Neural crest cell (in vitro differentiated cells): ENCODE results near the gene SEPTIN5. TPM values are rescaled to one million over a fixed set of nuclear protein-coding genes. Genes with fewer than 3 reads are reported as not detected.

Experiments used
- DNase-seq: peaks from one replicate; pipeline ENCODE4 v3.0.0; 2021; ENCODE audit warnings: low read depth, mixed read lengths, low spot score
- H3K27ac Mint-ChIP-seq: one replicate; pipeline ENCODE4 v1.8.0; 2021; ENCODE audit warnings: mild to moderate bottlenecking, mixed read lengths; ENCODE audit not compliant: unreplicated experiment
- H3K27me3 Mint-ChIP-seq: 2 replicates; pipeline ENCODE4 v1.8.0; 2021; ENCODE audit warnings: low read depth, mild to moderate bottlenecking, mixed read lengths
- H3K36me3 Mint-ChIP-seq: 2 replicates; pipeline ENCODE4 v1.8.0; 2021; ENCODE audit warnings: low read depth, mild to moderate bottlenecking, mixed read lengths
- H3K4me1 Mint-ChIP-seq: 2 replicates; pipeline ENCODE4 v1.8.0; 2021; ENCODE audit warnings: mixed read lengths
- H3K4me3 Mint-ChIP-seq: one replicate; pipeline ENCODE4 v1.8.0; 2021; ENCODE audit warnings: mild to moderate bottlenecking, mixed read lengths
- H3K9me3 Mint-ChIP-seq: 2 replicates; pipeline ENCODE4 v1.8.0; 2021; ENCODE audit warnings: mixed read lengths
- CTCF ChIP-seq: fragments of 200-600 bp; sonication (generic); conservative IDR thresholded peaks from 2 replicates; pipeline ENCODE4 v1.5.0; 2021; ENCODE audit warnings: antibody characterized with exemption, mild to moderate bottlenecking
- total RNA-seq: library from RNA; stranded (reverse); gene quantifications from 2 replicates; pipeline ENCODE4 v1.2.1, GENCODE V29; 2021

SEPTIN5 gene
- total RNA-seq, 1 donor from 2014 or later: 30.2 TPM

GRCh38 chr22:19748139-19748538 is 33.8 kb downstream of the SEPTIN5 start:
- no peak overlapping the region for H3K4me3 Mint-ChIP-seq

GRCh38 chr22:19748991-19749664 is 34.8 kb downstream of the SEPTIN5 start:
- no peak for TF ChIP-seq CTCF
- Mint-ChIP-seq H3K27ac (no peak overlapping the region), H3K4me1 (peaks cover 4% of the 10 kb centered on the region), H3K27me3 (peaks cover 25% of the 10 kb centered on the region), H3K36me3 (no peaks in the 10 kb centered on the region), H3K9me3 (no peaks in the 10 kb centered on the region), H3K4me3 (no peak overlapping the region)
- DNase-seq: no peak

More at GRCh38 chr22:19748139-19748538, 33.8 kb downstream of the SEPTIN5 start:
- Mint-ChIP-seq H3K27ac (no peak overlapping the region), H3K9me3 (no peaks in the 10 kb centered on the region), H3K4me1 (peaks cover 4% of the 10 kb centered on the region), H3K27me3 (peaks cover 15% of the 10 kb centered on the region), H3K36me3 (no peaks in the 10 kb centered on the region)
- no peak for DNase-seq
- TF ChIP-seq CTCF: no peak

- H3K36me3 Mint-ChIP-seq: no peaks in the 10 kb centered on the region
- no peak for TF ChIP-seq CTCF
- H3K27ac Mint-ChIP-seq: no peak overlapping the region
- peaks cover 4% of the 10 kb centered on the region for H3K4me1 Mint-ChIP-seq
- peaks cover 33% of the 10 kb centered on the region for H3K27me3 Mint-ChIP-seq
- DNase-seq: no peak
- H3K4me3 Mint-ChIP-seq: no peak overlapping the region
- H3K9me3 Mint-ChIP-seq: no peaks in the 10 kb centered on the region
These were observed 35.6 kb downstream of the SEPTIN5 start for GRCh38 chr22:19749876-19750275.

GRCh38 chr22:19750507-19751490 is 36.5 kb downstream of the SEPTIN5 start:
- Mint-ChIP-seq H3K4me1 (peaks cover 4% of the 10 kb centered on the region), H3K9me3 (no peaks in the 10 kb centered on the region), H3K36me3 (no peaks in the 10 kb centered on the region), H3K4me3 (no peak overlapping the region), H3K27me3 (peaks cover 42% of the 10 kb centered on the region), H3K27ac (no peak overlapping the region)
- no peak for DNase-seq
- no peak for TF ChIP-seq CTCF

- Mint-ChIP-seq H3K27ac (no peak overlapping the region), H3K36me3 (no peaks in the 10 kb centered on the region), H3K9me3 (no peaks in the 10 kb centered on the region), H3K4me3 (no peak overlapping the region), H3K4me1 (peaks cover 4% of the 10 kb centered on the region), H3K27me3 (peaks cover 50% of the 10 kb centered on the region)
- no peak for TF ChIP-seq CTCF
- no peak for DNase-seq
These were observed 37.4 kb downstream of the SEPTIN5 start for GRCh38 chr22:19751497-19752245.
